Measurements from ENCODE around the gene C19orf67.

C19orf67 gene

DNA sequence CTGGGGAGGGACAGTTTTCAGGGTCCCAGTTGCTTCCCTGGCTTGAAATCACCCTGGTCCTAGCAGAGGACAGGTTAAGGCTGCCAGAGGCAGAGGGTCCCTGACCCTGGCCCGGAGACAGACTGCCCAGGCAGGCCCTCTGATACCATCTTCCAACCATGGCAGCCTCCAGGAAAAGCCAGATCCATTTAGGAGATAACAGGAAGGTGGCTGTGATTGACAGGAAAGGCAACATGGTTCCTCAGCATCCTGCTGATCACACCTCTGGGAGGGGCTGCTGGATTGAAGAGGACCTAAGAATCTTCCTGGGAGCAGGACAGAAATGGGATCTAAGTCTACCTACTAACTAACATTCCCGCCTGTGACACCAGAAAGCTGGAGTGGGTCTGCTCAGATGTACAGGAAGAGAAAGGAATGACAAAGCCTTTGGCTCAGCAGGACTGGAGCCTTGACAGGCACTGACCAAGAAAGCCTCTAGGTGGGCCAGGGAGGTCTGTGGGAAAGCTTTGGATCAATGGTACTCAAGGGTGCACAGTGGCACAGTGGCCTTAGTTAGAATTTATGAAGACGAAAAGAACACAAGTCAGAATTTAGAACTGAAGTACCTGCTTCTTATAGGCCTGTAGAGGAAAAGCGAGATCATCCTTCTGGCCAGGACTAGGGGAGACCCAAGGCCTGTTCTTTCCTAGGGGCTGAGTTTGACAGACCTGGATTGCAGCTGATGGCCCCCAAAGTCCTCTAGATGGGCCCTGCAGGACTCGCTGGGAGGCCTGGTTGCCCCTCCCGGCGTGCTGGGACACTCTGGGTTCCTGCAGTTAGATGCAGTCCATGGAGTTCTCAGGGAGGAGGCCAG lies 34.3 kb upstream of the C19orf67 start:
- TF ChIP-seq CTCF (IDR thresholded peaks at IDR 0.05; ENCODE audit: control insufficient read depth, extremely low read depth, insufficient read depth), result no peak
- no peak for DNase-seq (ENCODE audit: low read depth)
- H3K4me3 ChIP-seq (ENCODE audit: low read depth, low read length), result no peak overlapping the region

DNA sequence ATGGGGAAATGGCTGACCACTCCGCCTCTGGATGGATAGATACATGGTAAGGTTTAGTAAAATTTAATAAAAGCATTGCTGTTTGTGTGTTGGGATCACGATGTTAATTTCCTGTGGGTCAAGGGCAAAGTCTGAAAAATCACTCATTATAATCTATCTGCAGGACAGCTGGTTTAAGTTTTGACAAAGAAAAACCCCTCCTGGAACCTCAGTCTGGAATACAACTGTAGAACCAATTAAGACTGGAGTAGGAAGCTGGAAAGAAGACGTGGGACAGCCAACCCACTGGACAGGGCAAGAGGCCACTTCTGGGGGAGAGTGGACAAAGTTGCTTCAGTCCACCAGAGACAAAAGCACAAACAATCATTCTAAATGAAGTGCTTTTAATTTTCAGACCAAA lies 33.6 kb upstream of the C19orf67 start:
- TF ChIP-seq CTCF (IDR thresholded peaks at IDR 0.05; ENCODE audit: control insufficient read depth, extremely low read depth, insufficient read depth), result no peak
- no peak for DNase-seq (ENCODE audit: low read depth)
- peak overlapping the region; percentile 60 for H3K4me3 ChIP-seq (ENCODE audit: low read depth, low read length)

- no peak for DNase-seq (ENCODE audit: low read depth)
- no peak for TF ChIP-seq CTCF (IDR thresholded peaks at IDR 0.05; ENCODE audit: control insufficient read depth, extremely low read depth, insufficient read depth)
- peak overlapping the region; percentile 60 for H3K4me3 ChIP-seq (ENCODE audit: low read depth, low read length)
These were observed 32.8 kb upstream of the C19orf67 start for GRCh38 chr19:14118165-14119051.

GRCh38 chr19:14117668-14118164 lies 32.1 kb upstream of the C19orf67 start, which contains the start of gene PRKACA:
Gene PRKACA (minus strand): TSS chr19:14117762. CDS start chr19:14117547, 215 bp downstream.
- H3K4me3 ChIP-seq (ENCODE audit: low read depth, low read length), result peak within 1 kb of the TSS; percentile 90
- DNase-seq (ENCODE audit: low read depth), result peak; percentile 95
- TF ChIP-seq CTCF (IDR thresholded peaks at IDR 0.05; ENCODE audit: control insufficient read depth, extremely low read depth, insufficient read depth), result no peak

DNA sequence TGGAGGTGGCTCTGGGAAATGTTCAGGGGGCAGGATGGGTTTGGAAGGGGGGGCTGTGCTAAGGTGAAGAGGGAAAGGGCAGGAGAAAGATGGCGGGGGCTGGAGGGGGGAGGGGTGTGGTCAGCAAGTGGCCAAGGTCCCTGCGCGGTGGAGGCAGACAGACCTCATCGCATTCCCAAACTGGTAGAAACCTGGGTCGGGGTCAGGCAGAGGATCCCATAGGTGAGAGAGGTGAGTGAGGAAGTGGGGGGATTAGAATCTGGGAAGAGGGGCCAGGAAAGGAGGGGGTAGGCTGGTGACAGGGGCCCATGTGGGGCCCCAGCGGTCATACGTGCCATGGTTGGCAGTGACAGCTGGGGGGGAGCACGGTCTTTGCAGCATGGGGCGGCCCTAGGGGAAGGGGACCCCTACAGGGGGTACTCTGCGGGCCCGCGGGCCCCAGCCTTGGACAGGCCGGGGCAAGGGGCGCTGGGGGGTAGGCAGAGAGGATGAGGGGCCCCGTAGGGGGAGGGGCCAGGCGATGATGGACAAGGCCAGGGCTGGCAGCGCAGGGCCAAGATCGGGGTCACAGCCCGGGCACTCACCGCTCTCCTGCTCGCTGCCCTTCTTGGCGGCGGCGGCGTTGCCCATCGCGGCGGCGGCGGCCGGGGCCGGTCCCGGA lies 31.5 kb upstream of the C19orf67 start:
- no peak for TF ChIP-seq CTCF (IDR thresholded peaks at IDR 0.05; ENCODE audit: control insufficient read depth, extremely low read depth, insufficient read depth)
- H3K4me3 ChIP-seq (ENCODE audit: low read depth, low read length), result peak overlapping the region; percentile 90
- no peak for DNase-seq (ENCODE audit: low read depth)

- DNase-seq (ENCODE audit: low read depth), result no peak
- no peak for TF ChIP-seq CTCF (IDR thresholded peaks at IDR 0.05; ENCODE audit: control insufficient read depth, extremely low read depth, insufficient read depth)
- peak overlapping the region; percentile 90 for H3K4me3 ChIP-seq (ENCODE audit: low read depth, low read length)
These were observed 30.9 kb upstream of the C19orf67 start for GRCh38 chr19:14116525-14116917.

Measured in LNCaP clone FGC (cell line).